DND-41 (cell line): ENCODE results near the gene DMP1.

ENCODE experiments used
- ATAC-seq: fragments of 200-7000 bp; cut with Tn5 transposase; 3 replicates; pipeline ENCODE4 v1.9.1; 2021; ENCODE audit warnings: low read depth; ENCODE audit not compliant: insufficient read depth
- DNase-seq: peaks from one replicate; pipeline ENCODE4 v3.0.0-alpha.2; 2020
- H2AFZ ChIP-seq: 2 replicates; pipeline ENCODE4 v1.6.0; 2012; ENCODE audit warnings: low read depth, low read length
- H3K27ac ChIP-seq: 2 replicates; pipeline ENCODE4 v1.5.1; 2012; ENCODE audit warnings: low read length, inconsistent platforms
- H3K27me3 ChIP-seq: fragments of 200-600 bp; sonication (generic); 2 replicates; pipeline ENCODE4 v1.6.0; 2012; ENCODE audit warnings: low read length, mild to moderate bottlenecking, inconsistent platforms; ENCODE audit not compliant: insufficient read depth, poor library complexity
- H3K36me3 ChIP-seq: 2 replicates; pipeline ENCODE4 v1.5.1; 2012; ENCODE audit warnings: low read length, inconsistent platforms; ENCODE audit not compliant: insufficient read depth
- H3K4me1 ChIP-seq: 2 replicates; pipeline ENCODE4 v1.5.1; 2012; ENCODE audit warnings: mild to moderate bottlenecking, low read length; ENCODE audit not compliant: insufficient read depth
- H3K4me2 ChIP-seq: 2 replicates; pipeline ENCODE4 v1.6.0; 2012; ENCODE audit warnings: mild to moderate bottlenecking, moderate library complexity, low read length, inconsistent platforms; ENCODE audit not compliant: insufficient read depth
- H3K4me3 ChIP-seq, 2 experiments: fragments of 200-600 bp in 1 of 2; shearing (Covaris generic) in 1 of 2; 2 replicates each; pipeline ENCODE4 v1.5.1; 2012 to 2016; ENCODE audit warnings: inconsistent platforms in 2 of 2, low read length in 2 of 2, mild to moderate bottlenecking in 2 of 2, low read depth in 1 of 2, moderate library complexity in 1 of 2
- H3K79me2 ChIP-seq: 2 replicates; pipeline ENCODE4 v1.6.0; 2012; ENCODE audit warnings: low read length, inconsistent platforms; ENCODE audit not compliant: insufficient read depth
- H3K9ac ChIP-seq: 2 replicates; pipeline ENCODE4 v1.6.0; 2012; ENCODE audit warnings: low read depth, mild to moderate bottlenecking, inconsistent platforms, low read length, moderate library complexity
- H3K9me3 ChIP-seq: 2 replicates; pipeline ENCODE4 v1.5.1; 2012; ENCODE audit warnings: low read length, moderate library complexity, mild to moderate bottlenecking, inconsistent platforms; ENCODE audit not compliant: insufficient read depth, severe bottlenecking
- H4K20me1 ChIP-seq: 2 replicates; pipeline ENCODE4 v1.6.0; 2012; ENCODE audit warnings: low read length; ENCODE audit not compliant: insufficient read depth
- CTCF ChIP-seq: IDR thresholded peaks from 2 replicates; pipeline ENCODE4 v1.5.1; 2012; ENCODE audit warnings: borderline replicate concordance, low read length, moderate library complexity, mild to moderate bottlenecking; ENCODE audit not compliant: poor library complexity, severe bottlenecking; ENCODE audit errors: extremely low read depth
- EZH2 ChIP-seq: IDR thresholded peaks from 3 replicates; pipeline ENCODE4 v1.6.1; 2012; ENCODE audit warnings: borderline replicate concordance, low read depth, mild to moderate bottlenecking, moderate library complexity, low read length, inconsistent platforms; ENCODE audit not compliant: severe bottlenecking

DMP1 gene

GRCh38 chr4:87662871-87663270 is 12.8 kb downstream of the DMP1 start:
- no peak for TF ChIP-seq EZH2
- TF ChIP-seq CTCF = no peak
- H3K27me3 ChIP-seq = no peaks in the 10 kb centered on the region

GRCh38 chr4:87669373-87669772 is 19.3 kb downstream of the DMP1 start:
- no peak for ATAC-seq

More at GRCh38 chr4:87662871-87663270, 12.8 kb downstream of the DMP1 start:
- Histone ChIP-seq H3K79me2 (no peaks in the 10 kb centered on the region), H3K36me3 (no peaks in the 10 kb centered on the region), H3K4me2 (no peak overlapping the region), H3K4me3 (no peak overlapping the region), H3K9me3 (no peaks in the 10 kb centered on the region), H4K20me1 (no peaks in the 10 kb centered on the region), H3K4me1 (no peaks in the 10 kb centered on the region), H3K9ac (no peak overlapping the region), H2AFZ (no peak overlapping the region), H3K27ac (no peak overlapping the region)
- ATAC-seq (no peak), DNase-seq (no peak)

DNA sequence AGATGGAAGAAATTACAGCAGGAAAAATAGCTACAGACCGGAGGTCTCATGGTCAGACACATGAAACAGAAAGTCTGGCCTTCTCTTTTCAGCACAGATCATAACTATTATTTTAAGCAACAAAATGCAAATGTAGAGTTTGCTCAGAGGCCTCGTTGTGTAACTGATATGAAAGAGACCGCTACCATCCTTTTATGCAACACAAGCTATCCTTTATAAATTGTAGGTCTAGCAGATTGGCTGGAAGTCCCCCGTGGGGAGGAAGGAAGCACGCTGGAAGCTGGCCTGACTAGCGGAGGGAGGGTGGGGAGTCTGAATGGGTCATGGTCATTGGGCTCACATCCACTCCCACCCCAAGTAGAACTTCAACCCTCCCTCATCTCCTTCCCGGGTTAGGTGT is 27.7 kb downstream of the DMP1 start:
- peaks cover 8% of the 10 kb centered on the region for H3K9me3 ChIP-seq
- H2AFZ ChIP-seq = no peak overlapping the region

More at GRCh38 chr4:87669373-87669772, 19.3 kb downstream of the DMP1 start:
- H2AFZ ChIP-seq = no peak overlapping the region
- peaks cover 8% of the 10 kb centered on the region for H3K9me3 ChIP-seq
- H3K79me2 ChIP-seq = no peaks in the 10 kb centered on the region
- no peak overlapping the region for H3K4me2 ChIP-seq
- no peaks in the 10 kb centered on the region for H3K4me1 ChIP-seq
- no peak overlapping the region for H3K4me3 ChIP-seq
- DNase-seq = no peak
- H3K36me3 ChIP-seq = no peaks in the 10 kb centered on the region
- H4K20me1 ChIP-seq = no peaks in the 10 kb centered on the region
- no peak for TF ChIP-seq CTCF
- no peak for TF ChIP-seq EZH2
- no peaks in the 10 kb centered on the region for H3K27me3 ChIP-seq
- no peak overlapping the region for H3K9ac ChIP-seq
- H3K27ac ChIP-seq = no peak overlapping the region

More for the DNA sequence above, 27.7 kb downstream of the DMP1 start:
- H3K27ac ChIP-seq = no peak overlapping the region
- DNase-seq (no peak), ATAC-seq (no peak)
- TF ChIP-seq EZH2 (no peak), CTCF (no peak)
- peaks cover 10% of the 10 kb centered on the region for H3K27me3 ChIP-seq
- H4K20me1 ChIP-seq = no peaks in the 10 kb centered on the region
- H3K79me2 ChIP-seq = no peaks in the 10 kb centered on the region
- no peak overlapping the region for H3K9ac ChIP-seq
- H3K4me2 ChIP-seq = no peak overlapping the region
- H3K36me3 ChIP-seq = no peaks in the 10 kb centered on the region
- no peak overlapping the region for H3K4me3 ChIP-seq
- H3K4me1 ChIP-seq = no peaks in the 10 kb centered on the region
